ENCODE results near the gene WDR43. TPM values are rescaled to one million over a fixed set of nuclear protein-coding genes. Genes with fewer than 3 reads are reported as not detected.

WDR43 gene
- total RNA-seq, 2 experiments from 2014 or later: 50.3 to 54.3 TPM

DNA sequence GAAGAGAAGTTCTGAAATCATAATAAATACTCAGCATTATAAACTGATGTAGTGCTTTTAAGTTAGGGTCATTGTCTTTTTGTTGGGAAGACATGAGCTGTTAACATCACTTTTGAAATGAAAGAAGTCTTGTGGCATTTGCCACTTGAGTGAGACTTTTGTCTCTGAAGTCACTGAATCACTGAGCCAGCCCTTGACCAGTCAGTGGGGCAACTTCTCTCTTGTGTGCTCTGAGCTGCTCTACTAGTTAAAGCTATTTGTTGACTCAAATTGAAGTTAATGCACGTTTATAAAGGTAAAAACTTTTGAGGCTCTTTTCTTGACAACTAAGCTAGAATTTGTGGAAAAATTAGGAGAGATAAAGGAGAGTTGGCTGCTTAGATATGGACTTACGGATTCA, 6.7 kb downstream of the WDR43 start:
- DNase-seq (no peak), ATAC-seq (ENCODE audit: low read depth) (no peak)
- POLR2A ChIA-PET: interaction anchor here (1.6 kb wide), 1 partner anchor 31 kb away, joined by 5 read pairs; the partner anchor contains the start of gene TRMT61B
- peaks cover 47% of the 10 kb centered on the region for H3K4me1 Mint-ChIP-seq
- no peaks in the 10 kb centered on the region for H3K9me3 Mint-ChIP-seq
- H3K4me3 Mint-ChIP-seq: no peak overlapping the region
- no peaks in the 10 kb centered on the region for H3K27me3 Mint-ChIP-seq
- H3K27ac Mint-ChIP-seq: no peak overlapping the region
- peaks cover 11% of the 10 kb centered on the region for H3K36me3 Mint-ChIP-seq

GRCh38 chr2:28901841-28902240, 7.4 kb downstream of the WDR43 start:
- POLR2A ChIA-PET: interaction anchor here (1.6 kb wide), 1 partner anchor 32 kb away, joined by 5 read pairs; the partner anchor contains the start of gene TRMT61B
- Mint-ChIP-seq H3K9me3 (no peaks in the 10 kb centered on the region), H3K27ac (no peak overlapping the region), H3K27me3 (no peaks in the 10 kb centered on the region), H3K4me3 (no peak overlapping the region), H3K36me3 (peaks cover 15% of the 10 kb centered on the region), H3K4me1 (peaks cover 41% of the 10 kb centered on the region)
- no peak for ATAC-seq (ENCODE audit: low read depth)
- no peak for DNase-seq

DNA sequence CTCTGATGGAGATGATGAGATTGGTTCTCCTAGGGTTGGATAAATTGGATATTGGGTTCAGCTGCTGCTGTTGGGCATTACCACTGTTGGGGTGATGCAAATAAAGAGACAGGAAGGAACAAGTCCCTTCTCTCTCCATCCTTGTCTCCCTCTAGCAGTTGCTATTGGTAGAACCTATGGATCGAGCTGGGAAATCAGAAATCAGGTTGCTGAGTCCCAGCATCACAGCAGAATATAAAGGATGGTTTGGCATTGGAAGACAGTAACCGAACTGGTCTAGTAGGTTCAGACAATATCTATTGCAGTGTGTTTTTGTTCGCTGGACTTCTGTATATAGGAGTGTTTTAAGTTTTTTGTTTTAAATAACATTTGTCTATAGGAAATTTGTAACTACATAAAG, 8.1 kb downstream of the WDR43 start:
- Mint-ChIP-seq H3K36me3 (peaks cover 16% of the 10 kb centered on the region), H3K4me1 (peaks cover 35% of the 10 kb centered on the region), H3K27ac (no peak overlapping the region), H3K27me3 (no peaks in the 10 kb centered on the region), H3K4me3 (no peak overlapping the region), H3K9me3 (no peaks in the 10 kb centered on the region)
- ATAC-seq (ENCODE audit: low read depth): no peak
- POLR2A ChIA-PET: interaction anchor here (1.3 to 1.6 kb wide), 2 partner anchors 8 to 33 kb away, joined by 4 to 5 read pairs; partner anchors contain the start of gene TRMT61B
- no peak for DNase-seq

- H3K4me1 Mint-ChIP-seq: peaks cover 22% of the 10 kb centered on the region
- DNase-seq: no peak
Observed at GRCh38 chr2:28904295-28904694, 9.8 kb downstream of the WDR43 start.

GRCh38 chr2:28904802-28905457, 10.5 kb downstream of the WDR43 start:
- Mint-ChIP-seq H3K4me3 (no peak overlapping the region), H3K9me3 (no peaks in the 10 kb centered on the region), H3K27ac (peak overlapping the region; percentile 42), H3K27me3 (no peaks in the 10 kb centered on the region), H3K36me3 (peaks cover 24% of the 10 kb centered on the region), H3K4me1 (peaks cover 21% of the 10 kb centered on the region)
- POLR2A ChIA-PET: interaction anchor here (2.2 kb wide), 1 partner anchor 10 kb away, joined by 10 read pairs; the partner anchor contains the start of gene WDR43
- no peak for ATAC-seq (ENCODE audit: low read depth)
- DNase-seq: no peak

More at GRCh38 chr2:28904295-28904694, 9.8 kb downstream of the WDR43 start:
- H3K4me3 Mint-ChIP-seq: no peak overlapping the region
- H3K36me3 Mint-ChIP-seq: peaks cover 21% of the 10 kb centered on the region
- H3K27ac Mint-ChIP-seq: no peak overlapping the region
- no peak for ATAC-seq (ENCODE audit: low read depth)
- POLR2A ChIA-PET: interaction anchor here (0.6 to 2.2 kb wide), 2 partner anchors 9 to 120 kb away, joined by 4 to 10 read pairs; partner anchors contain the start of gene WDR43
- no peaks in the 10 kb centered on the region for H3K9me3 Mint-ChIP-seq
- no peaks in the 10 kb centered on the region for H3K27me3 Mint-ChIP-seq

- no peak overlapping the region for H3K4me3 Mint-ChIP-seq
- no peaks in the 10 kb centered on the region for H3K27me3 Mint-ChIP-seq
- POLR2A ChIA-PET: interaction anchor here (2.2 kb wide), 1 partner anchor 11 kb away, joined by 10 read pairs; the partner anchor contains the start of gene WDR43
- no peaks in the 10 kb centered on the region for H3K9me3 Mint-ChIP-seq
- H3K4me1 Mint-ChIP-seq: peaks cover 19% of the 10 kb centered on the region
- DNase-seq (no peak), ATAC-seq (ENCODE audit: low read depth) (no peak)
- H3K36me3 Mint-ChIP-seq: peaks cover 27% of the 10 kb centered on the region
- H3K27ac Mint-ChIP-seq: no peak overlapping the region
Observed at GRCh38 chr2:28905533-28905932, 11.1 kb downstream of the WDR43 start.

- Mint-ChIP-seq H3K27ac (no peak overlapping the region), H3K9me3 (no peaks in the 10 kb centered on the region), H3K36me3 (peaks cover 27% of the 10 kb centered on the region), H3K4me1 (peaks cover 14% of the 10 kb centered on the region), H3K4me3 (no peak overlapping the region), H3K27me3 (no peaks in the 10 kb centered on the region)
- DNase-seq (no peak), ATAC-seq (ENCODE audit: low read depth) (no peak)
- POLR2A ChIA-PET: interaction anchor here (2.2 kb wide), 1 partner anchor 11 kb away, joined by 10 read pairs; the partner anchor contains the start of gene WDR43
Observed at GRCh38 chr2:28906376-28906775, 11.9 kb downstream of the WDR43 start.

- Mint-ChIP-seq H3K36me3 (peaks cover 27% of the 10 kb centered on the region), H3K27ac (no peak overlapping the region)
- POLR2A ChIA-PET: no interaction called here
Observed at GRCh38 chr2:28906821-28907220, 12.4 kb downstream of the WDR43 start.

DNA sequence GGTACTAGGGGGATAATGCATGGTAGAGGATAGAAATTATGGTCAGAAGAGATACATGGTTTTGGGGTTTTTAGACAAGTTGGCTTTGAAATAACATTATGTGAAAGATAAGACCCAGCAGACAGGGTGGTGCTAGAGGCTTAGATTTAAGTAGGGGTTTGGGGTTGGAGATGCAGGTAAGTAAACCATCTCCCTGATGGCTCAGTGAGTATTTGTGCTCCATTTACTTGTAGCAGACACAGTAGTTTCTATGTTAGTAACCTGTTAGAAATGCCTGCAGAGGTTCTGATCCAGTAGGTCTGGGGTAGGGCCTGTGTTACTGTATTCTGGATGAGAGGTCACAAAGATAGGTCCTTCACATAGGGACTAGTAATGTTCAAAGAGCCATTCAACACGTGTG, 13.7 kb downstream of the WDR43 start:
- no peaks in the 10 kb centered on the region for H3K9me3 Mint-ChIP-seq
- peaks cover 31% of the 10 kb centered on the region for H3K36me3 Mint-ChIP-seq
- no peak for DNase-seq
- no peaks in the 10 kb centered on the region for H3K27me3 Mint-ChIP-seq
- no peak overlapping the region for H3K4me3 Mint-ChIP-seq
- peaks cover 11% of the 10 kb centered on the region for H3K4me1 Mint-ChIP-seq
- H3K27ac Mint-ChIP-seq: no peak overlapping the region
- POLR2A ChIA-PET: interaction anchor here (1.1 kb wide), 1 partner anchor 14 kb away, joined by 3 read pairs; the partner anchor contains the start of gene WDR43
- no peak for ATAC-seq (ENCODE audit: low read depth)

More at GRCh38 chr2:28906821-28907220, 12.4 kb downstream of the WDR43 start:
- Mint-ChIP-seq H3K4me1 (peaks cover 12% of the 10 kb centered on the region), H3K9me3 (no peaks in the 10 kb centered on the region), H3K4me3 (no peak overlapping the region), H3K27me3 (no peaks in the 10 kb centered on the region)
- DNase-seq (no peak), ATAC-seq (ENCODE audit: low read depth) (no peak)

GRCh38 chr2:28909655-28910353, 15.3 kb downstream of the WDR43 start:
- Mint-ChIP-seq H3K4me1 (peaks cover 6% of the 10 kb centered on the region), H3K36me3 (peaks cover 36% of the 10 kb centered on the region), H3K27ac (peak overlapping the region; percentile 12), H3K9me3 (no peaks in the 10 kb centered on the region), H3K4me3 (no peak overlapping the region), H3K27me3 (no peaks in the 10 kb centered on the region)
- ATAC-seq (ENCODE audit: low read depth) (no peak), DNase-seq (no peak)
- POLR2A ChIA-PET: no interaction called here

GRCh38 chr2:28915939-28916338, 21.5 kb downstream of the WDR43 start:
- POLR2A ChIA-PET: interaction anchor here (0.9 kb wide), 1 partner anchor 46 kb away, joined by 3 read pairs; the partner anchor contains the start of gene TRMT61B
- DNase-seq (no peak), ATAC-seq (ENCODE audit: low read depth) (no peak)
- no peaks in the 10 kb centered on the region for H3K27me3 Mint-ChIP-seq
- no peak overlapping the region for H3K27ac Mint-ChIP-seq
- peaks cover 26% of the 10 kb centered on the region for H3K36me3 Mint-ChIP-seq
- H3K9me3 Mint-ChIP-seq: no peaks in the 10 kb centered on the region
- H3K4me3 Mint-ChIP-seq: no peak overlapping the region
- peaks cover 9% of the 10 kb centered on the region for H3K4me1 Mint-ChIP-seq

- H3K4me3 Mint-ChIP-seq: no peak overlapping the region
- H3K9me3 Mint-ChIP-seq: no peaks in the 10 kb centered on the region
- H3K27ac Mint-ChIP-seq: peak overlapping the region; percentile 5
- DNase-seq: no peak
- H3K4me1 Mint-ChIP-seq: peaks cover 2% of the 10 kb centered on the region
- H3K36me3 Mint-ChIP-seq: peaks cover 34% of the 10 kb centered on the region
- no peak for ATAC-seq (ENCODE audit: low read depth)
- H3K27me3 Mint-ChIP-seq: no peaks in the 10 kb centered on the region
- POLR2A ChIA-PET: no interaction called here
Observed at GRCh38 chr2:28926847-28927246, 32.4 kb downstream of the WDR43 start.

DNA sequence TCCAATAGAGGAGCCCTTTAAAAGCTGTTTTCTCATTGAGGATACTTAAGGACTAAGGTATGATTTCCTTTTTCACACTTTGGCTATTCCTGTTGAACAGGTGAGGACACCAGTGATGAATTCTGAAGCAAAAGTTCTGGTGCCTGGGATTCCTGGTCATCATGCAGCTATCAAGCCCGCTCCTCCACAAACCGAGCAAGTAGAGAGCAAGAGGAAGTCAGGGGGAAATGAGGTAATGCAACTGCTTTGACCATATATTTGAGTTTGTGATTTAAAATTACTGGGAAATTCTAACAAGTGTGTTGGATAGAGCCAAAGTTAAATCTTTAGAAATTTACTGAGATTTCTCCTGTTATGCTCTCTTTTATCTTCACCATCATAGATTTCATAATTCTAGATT, 33.0 kb downstream of the WDR43 start:
- POLR2A ChIA-PET: no interaction called here
- Mint-ChIP-seq H3K4me1 (peaks cover 2% of the 10 kb centered on the region), H3K27me3 (no peaks in the 10 kb centered on the region), H3K9me3 (no peaks in the 10 kb centered on the region), H3K27ac (no peak overlapping the region), H3K4me3 (no peak overlapping the region), H3K36me3 (peaks cover 35% of the 10 kb centered on the region)
- no peak for ATAC-seq (ENCODE audit: low read depth)
- DNase-seq: no peak
